H1 (cell line): ENCODE data around the gene PFN4. TPM values are rescaled to one million over a fixed set of nuclear protein-coding genes. Genes with fewer than 3 reads are reported as not detected.

Experiments
- CTCF ChIA-PET: fragments of 300-600 bp; sonication (Branson Sonifier 250); formaldehyde crosslinking; loops from one replicate; lab custom pipeline; 2021; ENCODE audit not compliant: partially characterized antibody; lab: Charles Lee
- POLR2A ChIA-PET: fragments of 300-600 bp; sonication (Branson Sonifier 250); formaldehyde crosslinking; loops from one replicate; lab custom pipeline; 2021; ENCODE audit warnings: inconsistent platforms; ENCODE audit not compliant: partially characterized antibody; lab: Charles Lee
- DNase-seq, 2 experiments: peaks; one replicate each; pipeline versions ENCODE4 v3.0.0 to v3.0.0-alpha.2; 2010 to 2022; ENCODE audit warnings: low spot score in 2 of 2, low read depth in 1 of 2, mixed read lengths in 1 of 2
- FAIRE-seq: peaks from 2 replicates; lab custom pipeline; 2011; peaks lifted over from hg19 to GRCh38; lab: Jason Lieb, UNC
- H2AFZ ChIP-seq: 2 replicates; pipeline ENCODE4 v1.8.1; 2012; ENCODE audit warnings: low read length, inconsistent platforms
- H2AK5ac ChIP-seq: 2 replicates; pipeline ENCODE4 v1.6.1; 2013; ENCODE audit warnings: low read depth, low read length
- H2BK120ac ChIP-seq: replicated peaks from 2 replicates; pipeline ENCODE3; 2013; ENCODE audit warnings: low read depth, low read length, inconsistent platforms
- H2BK12ac ChIP-seq: 2 replicates; pipeline ENCODE4 v1.6.1; 2013; ENCODE audit warnings: low read depth, low read length
- H2BK15ac ChIP-seq: 2 replicates; pipeline ENCODE4 v1.6.1; 2013; ENCODE audit warnings: low read length
- H2BK20ac ChIP-seq: 2 replicates; pipeline ENCODE4 v1.6.1; 2013; ENCODE audit warnings: low read length
- H2BK5ac ChIP-seq: 2 replicates; pipeline ENCODE4 v1.6.1; 2013; ENCODE audit warnings: low read depth, low read length
- H3K14ac ChIP-seq: 2 replicates; pipeline ENCODE4 v1.6.1; 2013; ENCODE audit warnings: inconsistent platforms; ENCODE audit not compliant: insufficient read length
- H3K18ac ChIP-seq: 2 replicates; pipeline ENCODE4 v1.6.1; 2013; ENCODE audit warnings: low read length; ENCODE audit errors: extremely low read depth
- H3K23ac ChIP-seq: 2 replicates; pipeline ENCODE4 v1.6.1; 2013; ENCODE audit warnings: inconsistent platforms; ENCODE audit not compliant: insufficient read length
- H3K23me2 ChIP-seq: 2 replicates; pipeline ENCODE4 v1.6.1; 2013; ENCODE audit warnings: low read depth, low read length
- H3K27ac ChIP-seq: 2 replicates; pipeline ENCODE4 v1.6.1; 2011; ENCODE audit warnings: low read depth, low read length, inconsistent platforms
- H3K27me3 ChIP-seq, 4 experiments: replicated peaks in 1 of 4; 1 replicate in 1 of 4; 2 replicates in 3 of 4; pipeline versions ENCODE4 v1.6.1 to v1.8.1; 2011 to 2013; ENCODE audit warnings: low read length in 3 of 4, mild to moderate bottlenecking in 3 of 4, inconsistent platforms in 2 of 4, mixed read lengths in 2 of 4, moderate library complexity in 1 of 4; ENCODE audit not compliant: control insufficient read depth in 3 of 4, insufficient read depth in 3 of 4; ENCODE audit errors: extremely low read depth in 1 of 4
- H3K36me3 ChIP-seq, 4 experiments: 2 replicates each; pipeline versions ENCODE4 v1.6.1 to v1.8.1; 2011 to 2013; ENCODE audit warnings: mild to moderate bottlenecking in 4 of 4, low read length in 3 of 4, moderate library complexity in 2 of 4, control low read depth in 1 of 4, inconsistent platforms in 1 of 4; ENCODE audit not compliant: insufficient read depth in 4 of 4, control insufficient read depth in 2 of 4
- H3K4ac ChIP-seq: replicated peaks from 2 replicates; pipeline ENCODE3; 2013; ENCODE audit warnings: low read length, low read depth, mixed read lengths, inconsistent platforms; ENCODE audit not compliant: insufficient read length
- H3K4me1 ChIP-seq, 4 experiments: replicated peaks in 1 of 4; 1 replicate in 1 of 4; 2 replicates in 3 of 4; pipeline versions ENCODE4 v1.6.1 to v1.8.1; 2011 to 2013; ENCODE audit warnings: low read length in 3 of 4, inconsistent platforms in 2 of 4, mixed read lengths in 1 of 4; ENCODE audit not compliant: insufficient read depth in 4 of 4, control insufficient read depth in 3 of 4
- H3K4me2 ChIP-seq, 2 experiments: 2 replicates each; pipeline versions ENCODE4 v1.6.1 to v1.8.1; 2011 to 2013; ENCODE audit warnings: low read depth in 2 of 2, low read length in 2 of 2, control low read depth in 1 of 2, inconsistent platforms in 1 of 2, mild to moderate bottlenecking in 1 of 2; ENCODE audit not compliant: insufficient read depth in 1 of 2
- H3K4me3 ChIP-seq, 4 experiments: fragments of 200-600, 300-600 bp in 1 of 4; sonication (generic), shearing (Covaris generic), sonication (Bioruptor Twin) in 1 of 4; 2 replicates each; pipeline versions ENCODE4 v1.5.1 to v1.8.1; 2011 to 2016; ENCODE audit warnings: low read length in 4 of 4, low read depth in 3 of 4, control low read depth in 2 of 4, inconsistent platforms in 2 of 4, mild to moderate bottlenecking in 2 of 4, mixed read lengths in 1 of 4, moderate library complexity in 1 of 4; ENCODE audit not compliant: insufficient read depth in 2 of 4; ENCODE audit errors: extremely low read depth in 1 of 4
- H3K56ac ChIP-seq: replicated peaks from 2 replicates; pipeline ENCODE3; 2013; ENCODE audit warnings: low read depth, mild to moderate bottlenecking, mixed read lengths, low read length, inconsistent platforms; ENCODE audit not compliant: insufficient read length
- H3K79me1 ChIP-seq: 2 replicates; pipeline ENCODE4 v1.6.1; 2013; ENCODE audit warnings: low read depth, low read length, control low read depth
- H3K79me2 ChIP-seq, 2 experiments: 2 replicates each; pipeline versions ENCODE4 v1.6.1 to v1.8.1; 2012 to 2013; ENCODE audit warnings: low read length in 2 of 2, mild to moderate bottlenecking in 2 of 2, inconsistent platforms in 1 of 2; ENCODE audit not compliant: insufficient read depth in 2 of 2, control insufficient read depth in 1 of 2
- H3K9ac ChIP-seq, 4 experiments: replicated peaks in 1 of 4; 1 replicate in 1 of 4; 2 replicates in 3 of 4; pipeline versions ENCODE4 v1.6.1 to v1.8.1; 2011 to 2013; ENCODE audit warnings: low read depth in 3 of 4, low read length in 3 of 4, control low read depth in 2 of 4, mild to moderate bottlenecking in 2 of 4, moderate library complexity in 2 of 4, inconsistent platforms in 1 of 4; ENCODE audit errors: extremely low read depth in 1 of 4
- H3K9me3 ChIP-seq, 2 experiments: 2 replicates each; pipeline versions ENCODE4 v1.6.1 to v1.8.1; 2012 to 2013; ENCODE audit warnings: mild to moderate bottlenecking in 2 of 2, moderate library complexity in 2 of 2, control low read depth in 1 of 2, inconsistent platforms in 1 of 2, low read depth in 1 of 2, low read length in 1 of 2, mixed read lengths in 1 of 2; ENCODE audit not compliant: insufficient read depth in 2 of 2
- H4K20me1 ChIP-seq, 2 experiments: replicated peaks in 1 of 2; 2 replicates each; pipeline versions ENCODE3 to v1.8.1; 2011 to 2013; ENCODE audit warnings: inconsistent platforms in 2 of 2, low read length in 2 of 2, mild to moderate bottlenecking in 1 of 2; ENCODE audit not compliant: insufficient read depth in 2 of 2, control insufficient read depth in 1 of 2
- H4K5ac ChIP-seq: 2 replicates; pipeline ENCODE4 v1.6.1; 2013; ENCODE audit warnings: low read length, low read depth, mixed read lengths, inconsistent platforms; ENCODE audit not compliant: insufficient read length
- H4K8ac ChIP-seq: 2 replicates; pipeline ENCODE4 v1.8.0; 2013; ENCODE audit warnings: mild to moderate bottlenecking, moderate library complexity, low read length, inconsistent platforms; ENCODE audit not compliant: insufficient read depth; ENCODE audit errors: extremely low read depth
- H4K91ac ChIP-seq: replicated peaks from 2 replicates; pipeline ENCODE3; 2013; ENCODE audit warnings: low read length, mixed read lengths, inconsistent platforms; ENCODE audit not compliant: insufficient read length
- ASH2L ChIP-seq: fragments of 200-600, 300-600 bp; sonication (generic); IDR thresholded peaks from one replicate; pipeline ENCODE4 v1.7.1; 2017; ENCODE audit warnings: low read length
- BCL11A ChIP-seq, 2 experiments: IDR thresholded peaks; one replicate each; pipeline ENCODE4 v1.6.1; 2011; ENCODE audit warnings: low read depth in 2 of 2, low read length in 2 of 2, mild to moderate bottlenecking in 2 of 2
- CREB1 ChIP-seq: IDR thresholded peaks from 2 replicates; pipeline ENCODE4 v1.6.1; 2012; ENCODE audit warnings: inconsistent platforms
- FOSL1 ChIP-seq: IDR thresholded peaks from 2 replicates; pipeline ENCODE4 v1.6.1; 2011; ENCODE audit warnings: mild to moderate bottlenecking, low read depth, low read length, moderate library complexity; ENCODE audit not compliant: insufficient read depth
- KDM5A ChIP-seq: fragments of 200-600 bp; IDR thresholded peaks from 2 replicates; pipeline ENCODE4 v1.7.1; 2012; ENCODE audit warnings: mild to moderate bottlenecking, low read length, inconsistent platforms, mixed read lengths
- RFX5 ChIP-seq: IDR thresholded peaks from 2 replicates; pipeline ENCODE4 v1.6.1; 2011; ENCODE audit warnings: low read depth, low read length, improper control_type of control experiment, borderline replicate concordance
- TCF12 ChIP-seq: IDR thresholded peaks from 2 replicates; pipeline ENCODE4 v1.6.1; 2011; ENCODE audit warnings: low read depth, mild to moderate bottlenecking, low read length
- WGBS, 2 experiments: shearing (Covaris generic) in 1 of 2; methylation state at CpG; one replicate each; pipeline versions ENCODE4 v1.1.6 to v1.1.7; 2013 to 2015; ENCODE audit warnings: low lambda C conversion rate in 2 of 2, mixed read lengths in 2 of 2, inconsistent platforms in 1 of 2, low coverage in 1 of 2, missing lambda C conversion rate in 1 of 2; ENCODE audit not compliant: insufficient replicate concordance in 2 of 2, insufficient coverage in 1 of 2, insufficient read length in 1 of 2; ENCODE audit errors: extremely low coverage in 1 of 2, missing lambda C conversion rate in 1 of 2; 5-methylcytosine and 5-hydroxymethylcytosine counted together
- polyA plus RNA-seq, 7 experiments: library from polyadenylated mRNA; depleted of rRNA in 3 of 7; stranded (reverse) in 5 of 7; unstranded in 2 of 7; fragments of >200 nt in 5 of 7; fragments of 200-250 nt in 2 of 7; gene quantifications; 1 replicate in 5 of 7; 2 replicates in 1 of 7; 4 replicates in 1 of 7; pipeline versions ENCODE4 v1.2.1 to v1.2.3, GENCODE V29; 2011 to 2013; ENCODE audit warnings: missing spikeins in 2 of 7, mixed read lengths in 2 of 7
- total RNA-seq: library from RNA; stranded (reverse); fragmentation: NEBNext Ultra II Directional; extraction: Animal tissue kit (Norgen Biotek cat#: 25700); gene quantifications from 2 replicates; pipeline ENCODE4 v1.2.1, GENCODE V29; 2021

The PFN4 gene
- total and polyA plus RNA-seq, 2 of the 8 experiments (the other 6 are each of a cell fraction or from before 2014, with no cell fraction given), result not detected

DNA sequence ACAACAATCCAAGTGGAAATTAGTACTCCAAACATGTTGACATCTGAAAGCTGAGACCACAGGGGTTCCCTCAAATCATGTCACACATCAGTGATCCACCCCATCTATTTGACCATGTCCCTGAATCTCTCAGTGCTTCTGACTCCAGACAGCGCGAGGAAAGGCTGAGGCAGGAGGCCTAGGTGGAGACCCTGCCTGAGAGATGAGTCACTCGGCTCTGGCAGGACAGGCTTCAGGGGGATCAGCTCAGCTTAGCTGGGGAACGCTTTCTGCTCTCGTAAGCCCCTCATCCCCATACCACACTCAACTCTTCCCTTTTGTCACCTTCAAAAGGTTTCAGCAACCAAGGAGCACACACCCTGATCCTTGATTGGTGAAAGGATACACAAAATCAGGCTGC lies 45.9 kb upstream of the PFN4 start:
- H4K8ac ChIP-seq, result no peak overlapping the region
- no peaks in the 10 kb centered on the region for H3K23me2 ChIP-seq
- H3K4me2 ChIP-seq, result no peak overlapping the region
- H3K79me1 ChIP-seq, result no peaks in the 10 kb centered on the region
- no peak overlapping the region for H3K4me3 ChIP-seq
- H3K9me3 ChIP-seq, result no peaks in the 10 kb centered on the region
- H3K4me1 ChIP-seq, result no peaks in the 10 kb centered on the region; a peak in 1 of 7 replicates
- H3K18ac ChIP-seq, result no peak overlapping the region
- no peaks in the 10 kb centered on the region for H3K27me3 ChIP-seq
- ChIA-PET CTCF (interaction anchor here (2.2 kb wide), 1 partner anchor 85 kb away, joined by 12 read pairs; the partner anchor contains the start of gene TP53I3), POLR2A (no interaction called here)
- no peak overlapping the region for H3K27ac ChIP-seq
- 89% methylated on average over 5 of the region's 5 CpGs; no CpG with 5 or more reads in 1 of the 2 experiments for WGBS, 2 experiments
- no peak overlapping the region for H2BK12ac ChIP-seq
- DNase-seq, result no peak
- no peak overlapping the region for H3K14ac ChIP-seq
- H4K5ac ChIP-seq, result no peak overlapping the region
- TF ChIP-seq CREB1 (no peak), RFX5 (no peak), ASH2L (no peak), KDM5A (no peak), BCL11A (IDR thresholded peaks at IDR 0.05; ENCODE audit: low read depth in 2 of 2, low read length in 2 of 2) (no peak), TCF12 (no peak), FOSL1 (no peak)
- FAIRE-seq, result no peak
- no peak overlapping the region for H2AK5ac ChIP-seq
- H2BK5ac ChIP-seq, result no peak overlapping the region
- no peaks in the 10 kb centered on the region for H4K20me1 ChIP-seq
- no peaks in the 10 kb centered on the region for H3K79me2 ChIP-seq
- H3K23ac ChIP-seq, result no peak overlapping the region
- H3K56ac ChIP-seq, result no peak overlapping the region
- H4K91ac ChIP-seq, result no peak overlapping the region
- no peak overlapping the region for H3K9ac ChIP-seq
- H2BK15ac ChIP-seq, result no peak overlapping the region
- H2BK120ac ChIP-seq, result no peak overlapping the region
- no peaks in the 10 kb centered on the region for H3K36me3 ChIP-seq
- no peak overlapping the region for H2AFZ ChIP-seq
- H2BK20ac ChIP-seq, result no peak overlapping the region
- H3K4ac ChIP-seq, result no peak overlapping the region
